Ovary (tissue), 9 donors: ENCODE data around the gene TMED6. TPM values are rescaled to one million over a fixed set of nuclear protein-coding genes. Genes with fewer than 3 reads are reported as not detected.

Experiments used
- DNase-seq, 5 donors: peaks; one replicate each; pipeline ENCODE4 v3.0.0-alpha.2; 2019 to 2020
- H3K27ac ChIP-seq, 2 donors: fragments of 200-600 bp; one replicate each; pipeline versions ENCODE4 v1.5.1 to v1.8.0; 2019 to 2022
- H3K27me3 ChIP-seq: fragments of 200-600 bp; one replicate; pipeline ENCODE4 v1.8.0; 2022
- H3K36me3 ChIP-seq: fragments of 200-600 bp; sonication (generic); one replicate; pipeline ENCODE4 v1.5.1; 2019
- H3K4me1 ChIP-seq: one replicate; pipeline ENCODE4 v1.8.1; 2013; ENCODE audit warnings: mild to moderate bottlenecking, moderate library complexity; ENCODE audit not compliant: insufficient read depth
- H3K4me3 ChIP-seq: fragments of 200-600 bp; sonication (generic); one replicate; pipeline ENCODE4 v1.5.1; 2017
- H3K9me3 ChIP-seq, 2 donors: fragments of 200-600 bp in 1 of 2; sonication (generic) in 1 of 2; one replicate each; pipeline versions ENCODE4 v1.5.1 to v1.8.1; 2013 to 2019; ENCODE audit warnings: mild to moderate bottlenecking in 1 of 2, moderate library complexity in 1 of 2
- CTCF ChIP-seq, 3 donors: fragments of 450-650 bp in 2 of 3; fragments of 200-600 bp in 1 of 3; IDR thresholded peaks; one replicate each; pipeline versions ENCODE4 v1.5.1 to v1.8.0; 2016 to 2022; ENCODE audit warnings: antibody characterized with exemption in 3 of 3, mild to moderate bottlenecking in 1 of 3
- EP300 ChIP-seq: sonication (generic); formaldehyde crosslinking; IDR thresholded peaks from one replicate; pipeline ENCODE4 v1.6.1; 2017; ENCODE audit warnings: antibody characterized with exemption
- POLR2A ChIP-seq: fragments of 450-650 bp; IDR thresholded peaks from one replicate; pipeline ENCODE4 v1.6.1; 2017; ENCODE audit warnings: antibody characterized with exemption, mild to moderate bottlenecking, moderate library complexity
- WGBS, 3 donors: extraction: QIAGEN DNeasy Blood & Tissue Kit in 1 of 3; methylation state at CpG; one replicate each; pipeline versions ENCODE4 v1.1.5 to v1.1.7; 2013 to 2017; 5-methylcytosine and 5-hydroxymethylcytosine counted together
- intact Hi-C, 4 donors: fragments of 100-400 bp; cut with DNase I; formaldehyde crosslinking; loops; one replicate each; pipeline versions ENCODE4 v1.11.0 to v1.15.1; 2022 to 2023
- polyA plus RNA-seq, 2 donors: library from polyadenylated mRNA; stranded (reverse); fragments of 200-250 nt in 1 of 2; fragments of 350-450 nt in 1 of 2; fragmentation: Illumina TruSeq in 1 of 2; extraction: RNeasy Lipid Tissue Mini Kit (QIAGEN cat#74804) in 1 of 2; gene quantifications; one replicate each; pipeline ENCODE4 v1.2.3, GENCODE V29; 2013 to 2014
- total RNA-seq, 7 donors: library from RNA; depleted of rRNA in 2 of 7; stranded (reverse); fragments of >200 nt in 2 of 7; fragmentation: NEBNext Ultra II Directional in 3 of 7; extraction: Animal tissue kit (Norgen Biotek cat#: 25700) in 3 of 7; gene quantifications; one replicate each; pipeline versions ENCODE4 v1.1.0 to v1.2.4, GENCODE V29; 2016 to 2023
- donor health status: DM: no; HTN: no; CAD: no; lungs with moderate emphysema.
- donor health status: DM: no; HTN: no; CAD: no.
- donor health status: Bipolar disorder and iron deficiency.
- donor health status: DM: yes; HTN: yes; CAD: no.
- donor health status: DM: no; HTN: no; CAD: no.
- donor health status: DM: yes; HTN: yes; CAD: no.

Gene TMED6
- total and polyA plus RNA-seq, 9 donors = 0.51 to 4.9 (median 0.66) TPM; not detected in 3

DNA sequence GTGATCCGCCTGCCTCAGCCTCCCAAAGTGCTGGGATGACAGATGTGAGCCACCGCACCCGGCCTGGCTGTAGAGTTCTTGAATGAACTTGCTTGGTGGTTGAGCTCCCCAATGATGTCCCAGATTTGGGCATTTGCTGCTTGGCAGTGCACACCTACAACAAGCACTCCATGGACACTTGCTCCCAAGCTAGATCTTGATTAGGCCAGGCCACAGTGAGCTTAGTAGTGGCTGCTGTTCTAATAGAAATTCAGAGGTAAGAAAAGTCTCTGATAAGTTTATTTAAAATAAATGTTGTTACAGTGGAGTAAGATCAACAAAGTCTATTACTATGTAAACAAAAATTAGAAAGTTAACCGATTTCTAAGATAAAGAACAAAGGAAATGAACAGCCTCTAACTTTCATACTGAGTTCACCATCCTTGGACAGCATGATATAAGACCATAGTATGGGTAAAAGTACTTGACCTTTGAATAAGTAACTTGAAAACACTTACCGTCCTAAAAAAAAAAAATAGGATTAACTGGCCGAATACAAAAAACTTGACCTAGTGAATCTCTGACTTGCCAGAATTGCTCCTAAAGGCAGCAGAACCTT is 951 bp downstream of the TMED6 start:
- no peaks in the 10 kb centered on the region for H3K27me3 ChIP-seq
- H3K4me1 ChIP-seq = no peaks in the 10 kb centered on the region
- no peaks in the 10 kb centered on the region for H3K36me3 ChIP-seq
- TF ChIP-seq CTCF (IDR thresholded peaks at IDR 0.05) (no peak), POLR2A (no peak), EP300 (no peak)
- WGBS, 3 donors = 60 to 70% (median 62%) methylated on average over 6 of the region's 6 CpGs
- intact Hi-C loops = no loop called here
- H3K9me3 ChIP-seq = no peaks in the 10 kb centered on the region
- no peak overlapping the region for H3K27ac ChIP-seq
- DNase-seq = no peak
- no peak overlapping the region for H3K4me3 ChIP-seq

- intact Hi-C loops = no loop called here
- H3K36me3 ChIP-seq = no peaks in the 10 kb centered on the region
- H3K9me3 ChIP-seq = no peaks in the 10 kb centered on the region
- WGBS, 3 donors = 80 to 90% (median 86%) methylated on average over 10 of the region's 10 CpGs
- no peaks in the 10 kb centered on the region for H3K27me3 ChIP-seq
- TF ChIP-seq POLR2A (no peak), EP300 (no peak), CTCF (IDR thresholded peaks at IDR 0.05) (no peak)
- H3K4me3 ChIP-seq = no peak overlapping the region
- DNase-seq = no peak
- H3K4me1 ChIP-seq = no peaks in the 10 kb centered on the region
- H3K27ac ChIP-seq = no peak overlapping the region
Observed at GRCh38 chr16:69349536-69349935, 2.0 kb downstream of the TMED6 start.

DNA sequence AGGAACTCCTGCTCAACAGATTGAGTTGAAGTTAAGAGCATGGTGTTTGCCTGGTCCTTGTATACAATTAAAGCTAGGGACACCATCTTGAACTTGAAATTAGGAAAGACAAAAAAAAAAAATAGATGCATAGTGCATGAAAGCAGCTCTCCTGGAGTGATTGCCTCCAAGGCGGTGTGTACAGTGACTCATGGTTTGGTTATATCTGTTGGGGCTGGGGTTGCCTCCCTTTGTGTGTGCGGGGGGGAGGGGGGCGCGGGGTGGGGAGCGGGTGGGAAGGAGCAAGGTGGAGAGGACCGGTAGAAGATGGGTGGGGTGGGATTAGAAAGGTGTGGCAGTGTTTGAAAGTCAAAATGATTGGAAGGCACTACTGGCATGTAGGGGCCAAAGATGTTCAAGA is 3.4 kb downstream of the TMED6 start:
- no peak for TF ChIP-seq EP300
- no peak for TF ChIP-seq POLR2A
- no peak for TF ChIP-seq CTCF (IDR thresholded peaks at IDR 0.05)
- Histone ChIP-seq H3K27ac (no peak overlapping the region), H3K27me3 (no peaks in the 10 kb centered on the region), H3K4me3 (no peak overlapping the region), H3K36me3 (no peaks in the 10 kb centered on the region), H3K4me1 (no peaks in the 10 kb centered on the region), H3K9me3 (no peaks in the 10 kb centered on the region)
- 90 to 94% (median 92%) methylated on average over 6 of the region's 6 CpGs for WGBS, 3 donors
- intact Hi-C loops = no loop called here
- no peak for DNase-seq

GRCh38 chr16:69346683-69347082 is 4.9 kb downstream of the TMED6 start:
- H3K27me3 ChIP-seq = no peaks in the 10 kb centered on the region
- WGBS, 3 donors = 81 to 84% (median 84%) methylated on average over 6 of the region's 6 CpGs
- TF ChIP-seq CTCF (IDR thresholded peaks at IDR 0.05) = no peak
- no peak for TF ChIP-seq POLR2A
- TF ChIP-seq EP300 = no peak

More at GRCh38 chr16:69346683-69347082, 4.9 kb downstream of the TMED6 start:
- no peaks in the 10 kb centered on the region for H3K36me3 ChIP-seq
- no peaks in the 10 kb centered on the region for H3K9me3 ChIP-seq
- H3K4me1 ChIP-seq = no peaks in the 10 kb centered on the region
- no peak overlapping the region for H3K27ac ChIP-seq
- intact Hi-C loops = no loop called here
- H3K4me3 ChIP-seq = no peak overlapping the region
- no peak for DNase-seq
